Limb (tissue), 2 donors: Measurements from ENCODE around the gene GPR137B.
"Not testable (repeated sequence)": the region's sequence is repeated elsewhere in the genome, so short reads cannot be mapped to it uniquely, and the experiment has no call there.

Experiments used
- DNase-seq, 2 donors: peaks; one replicate each; pipeline ENCODE4 v3.0.0-alpha.2; 2016; ENCODE audit errors: extremely low spot score in 2 of 2

GPR137B gene

DNA sequence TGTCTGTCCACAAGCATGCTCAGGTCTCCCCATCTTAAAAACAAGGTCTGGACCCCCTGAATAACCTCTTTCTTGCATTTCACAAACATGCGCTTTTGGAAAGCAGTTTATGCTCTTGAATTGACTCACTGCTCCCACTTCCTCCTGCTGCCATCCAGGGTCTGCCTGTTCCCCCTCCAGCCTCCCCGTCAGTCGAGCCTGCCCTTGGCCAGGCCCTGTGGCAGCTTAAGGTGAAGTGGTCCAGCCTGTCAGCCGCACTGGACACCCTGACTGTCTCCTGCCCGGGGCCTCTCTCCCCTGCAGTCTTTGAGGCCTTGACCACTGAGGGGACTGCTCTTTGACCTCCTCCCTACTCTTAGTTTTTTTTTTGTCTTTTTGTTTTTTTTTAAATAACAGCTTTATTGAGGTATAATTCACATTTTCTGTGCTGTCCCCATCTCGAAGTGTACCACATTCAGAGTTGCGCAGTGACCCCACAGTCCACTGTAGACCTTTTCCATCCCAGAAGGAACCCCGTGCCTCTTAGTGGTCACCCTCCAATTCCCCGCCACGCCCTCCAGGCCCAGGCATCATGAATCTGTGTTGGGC lies 18.3 kb downstream of the GPR137B start:
- DNase-seq, result no peak

DNA sequence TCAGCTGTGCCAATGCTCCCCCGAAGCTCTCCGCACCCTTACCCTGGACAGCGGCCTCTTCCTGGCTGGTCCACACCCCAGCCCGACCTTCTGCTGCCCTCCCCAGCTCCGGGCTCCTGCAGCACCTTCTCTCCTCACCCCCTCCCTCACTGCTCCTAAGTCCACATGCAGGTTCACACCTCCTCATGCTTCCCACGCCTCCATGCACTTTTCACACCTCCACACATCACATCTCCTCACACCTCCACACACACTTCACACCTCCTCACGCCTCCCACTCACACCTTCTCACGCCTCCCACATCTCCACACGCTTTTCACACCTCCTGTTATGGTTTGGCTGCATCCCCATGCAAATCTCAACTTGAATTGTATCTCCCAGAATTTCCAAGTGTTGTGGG lies 18.9 kb downstream of the GPR137B start:
- DNase-seq, result no peak

DNA sequence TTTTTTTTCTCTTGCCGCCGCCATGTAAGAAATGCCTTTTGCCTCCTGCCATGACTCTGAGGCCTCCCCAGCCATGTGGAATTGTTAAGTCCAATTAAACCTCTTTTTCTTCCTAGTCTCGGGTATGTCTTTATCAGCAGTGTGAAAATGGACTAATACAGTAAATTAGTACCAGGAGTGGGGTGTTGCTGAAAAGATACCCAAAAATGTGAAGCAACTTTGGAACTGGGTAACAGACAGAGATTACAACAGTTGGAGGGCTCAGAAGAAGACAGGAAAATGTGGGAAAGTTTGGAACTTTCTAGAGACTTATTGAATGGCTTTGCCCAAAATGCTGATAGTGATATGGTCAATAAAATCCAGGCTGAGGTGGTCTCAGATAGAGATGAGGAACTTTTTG lies 19.4 kb downstream of the GPR137B start:
- DNase-seq, result not testable (repeated sequence)

DNA sequence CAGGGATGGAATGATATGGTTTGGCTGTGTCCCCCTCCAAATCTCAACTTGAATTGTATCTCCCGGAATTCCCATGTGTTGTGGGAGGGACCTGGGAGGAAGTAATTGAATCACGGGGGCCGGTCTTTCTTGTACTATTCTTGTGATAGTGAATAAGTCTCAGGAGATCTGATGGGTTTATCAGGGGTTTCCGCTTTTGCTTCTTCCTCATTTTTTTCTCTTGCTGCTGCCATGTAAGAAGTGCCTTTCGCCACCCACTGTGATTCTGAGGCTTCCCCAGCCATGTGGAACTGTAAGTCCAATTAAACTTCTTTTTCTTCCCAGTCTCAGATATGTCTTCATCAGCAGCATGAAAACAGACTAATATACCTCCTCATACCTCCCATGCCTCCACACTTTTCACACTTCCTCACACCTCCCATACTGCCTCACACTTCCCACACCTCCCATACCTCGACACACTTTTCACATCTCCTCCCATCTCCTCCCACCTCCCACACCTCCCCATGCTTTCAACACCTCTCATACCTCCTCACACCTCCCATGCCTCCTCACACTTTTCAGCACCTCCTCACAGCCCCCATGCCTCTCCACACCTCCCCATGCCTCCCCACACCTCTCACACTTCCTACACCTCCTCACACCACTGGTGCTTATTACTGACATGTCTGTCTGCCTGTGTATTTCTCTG lies 21.3 kb downstream of the GPR137B start:
- DNase-seq, result no peak

DNA sequence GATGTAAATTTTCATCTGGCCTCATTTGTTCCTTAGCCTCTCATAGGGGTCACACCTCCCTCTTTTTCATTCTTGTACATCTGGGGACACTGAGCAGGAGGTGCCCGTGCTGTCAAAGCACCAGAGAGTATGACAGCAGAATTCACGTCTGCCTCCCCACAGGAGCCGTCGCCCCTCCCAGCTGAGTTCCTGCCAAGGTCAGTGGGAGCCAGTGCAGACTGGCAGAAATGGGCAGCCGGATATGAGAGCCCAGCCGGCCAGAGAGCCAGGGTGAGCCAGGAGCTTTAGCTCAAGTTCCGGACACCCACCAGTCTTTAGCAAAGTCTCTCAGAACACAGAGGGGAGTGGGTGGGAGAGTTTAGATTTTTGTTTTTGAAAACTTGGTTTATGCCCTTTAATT lies 21.9 kb downstream of the GPR137B start:
- no peak for DNase-seq

DNA sequence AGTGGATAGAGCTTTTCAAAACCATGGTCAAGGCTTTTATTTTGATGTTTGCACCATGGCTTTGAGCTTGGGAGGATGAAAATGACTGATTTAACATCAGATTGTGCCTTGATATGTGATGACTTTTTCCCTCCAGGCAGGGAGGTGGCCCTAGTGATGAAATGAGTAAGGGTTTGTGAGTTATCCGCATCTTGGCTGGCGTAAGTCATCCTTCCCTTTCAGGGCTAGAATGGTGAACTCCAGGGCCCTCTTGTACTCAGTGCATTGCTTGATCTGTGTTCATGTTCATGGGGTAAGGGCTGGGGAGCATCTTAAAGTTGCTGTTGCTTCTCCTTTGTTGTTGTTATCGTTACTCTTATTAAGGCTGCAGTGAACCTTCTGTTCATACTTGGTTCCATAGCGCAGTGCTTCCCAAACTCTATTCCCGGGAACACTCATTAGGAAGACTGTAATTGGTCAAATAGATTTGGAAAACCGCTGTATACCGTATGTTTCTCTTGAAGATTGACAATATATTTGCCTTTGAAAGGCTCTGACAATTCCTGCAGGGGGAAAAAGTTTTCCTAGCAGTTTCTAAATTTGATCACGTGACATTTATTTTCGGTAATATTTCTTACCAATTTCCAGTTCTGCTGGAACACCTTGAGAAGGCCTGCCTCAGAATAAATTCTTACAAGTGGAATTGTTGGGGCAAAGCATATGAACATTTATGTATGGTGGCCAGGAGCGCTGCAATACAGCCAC lies 23.1 kb downstream of the GPR137B start:
- DNase-seq, result no peak

DNA sequence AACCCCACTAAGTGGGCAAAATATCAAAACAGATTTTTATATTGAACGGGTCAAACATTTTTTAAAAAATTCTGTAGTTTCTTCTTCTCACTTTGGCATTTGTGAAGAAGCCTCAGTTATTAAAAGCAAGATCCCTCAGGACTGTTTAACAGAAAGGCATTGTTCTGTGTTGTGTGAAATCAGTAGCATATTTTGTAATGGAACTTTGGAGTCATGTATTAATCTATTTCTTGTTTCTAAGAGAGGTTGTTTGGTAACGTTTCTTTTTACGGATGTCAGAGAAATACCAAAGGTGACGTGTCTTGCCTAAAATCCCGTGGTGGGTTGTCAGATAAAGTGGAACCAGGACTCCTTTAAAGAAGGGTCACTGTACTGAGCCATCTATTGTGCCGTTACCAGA lies 23.7 kb downstream of the GPR137B start:
- DNase-seq, result no peak

DNA sequence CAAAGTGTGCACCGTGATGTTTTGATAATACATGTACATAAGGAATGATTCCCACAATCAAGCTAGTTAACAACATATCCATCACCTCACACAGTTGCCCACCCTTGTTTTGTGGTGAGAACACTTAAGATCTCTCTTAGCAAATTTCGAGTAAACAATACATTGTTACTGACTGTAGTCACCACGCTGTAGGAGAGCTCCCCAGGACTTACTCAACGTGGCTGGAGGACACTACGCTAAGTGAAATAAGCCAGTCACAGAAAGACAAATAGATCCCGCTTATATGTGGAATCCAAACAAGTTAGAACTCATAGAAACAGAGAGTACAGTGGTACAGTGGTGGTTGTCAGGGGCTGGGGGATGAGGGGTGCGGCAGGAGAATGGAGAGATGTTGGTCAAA lies 24.8 kb downstream of the GPR137B start:
- no peak for DNase-seq

DNA sequence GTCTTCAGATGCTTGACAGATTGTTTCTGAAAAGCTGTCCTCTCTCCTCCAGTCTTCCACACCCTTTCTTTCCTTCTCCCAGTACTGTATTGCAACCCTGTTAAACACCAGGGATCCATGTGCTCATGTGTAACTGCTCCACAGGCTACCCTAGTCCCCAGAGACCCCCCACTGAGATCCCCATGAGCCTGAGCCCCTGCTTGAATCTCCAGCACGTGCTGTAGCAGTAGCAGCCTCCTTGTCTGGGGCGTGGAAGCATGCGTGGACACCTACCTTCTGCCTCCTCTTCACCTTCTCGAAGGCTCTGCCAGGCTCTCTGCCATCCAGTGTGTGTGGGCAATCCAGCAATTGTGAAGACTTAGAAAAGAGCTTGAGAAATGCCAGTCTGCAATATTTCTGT lies 25.2 kb downstream of the GPR137B start:
- DNase-seq, result no peak

DNA sequence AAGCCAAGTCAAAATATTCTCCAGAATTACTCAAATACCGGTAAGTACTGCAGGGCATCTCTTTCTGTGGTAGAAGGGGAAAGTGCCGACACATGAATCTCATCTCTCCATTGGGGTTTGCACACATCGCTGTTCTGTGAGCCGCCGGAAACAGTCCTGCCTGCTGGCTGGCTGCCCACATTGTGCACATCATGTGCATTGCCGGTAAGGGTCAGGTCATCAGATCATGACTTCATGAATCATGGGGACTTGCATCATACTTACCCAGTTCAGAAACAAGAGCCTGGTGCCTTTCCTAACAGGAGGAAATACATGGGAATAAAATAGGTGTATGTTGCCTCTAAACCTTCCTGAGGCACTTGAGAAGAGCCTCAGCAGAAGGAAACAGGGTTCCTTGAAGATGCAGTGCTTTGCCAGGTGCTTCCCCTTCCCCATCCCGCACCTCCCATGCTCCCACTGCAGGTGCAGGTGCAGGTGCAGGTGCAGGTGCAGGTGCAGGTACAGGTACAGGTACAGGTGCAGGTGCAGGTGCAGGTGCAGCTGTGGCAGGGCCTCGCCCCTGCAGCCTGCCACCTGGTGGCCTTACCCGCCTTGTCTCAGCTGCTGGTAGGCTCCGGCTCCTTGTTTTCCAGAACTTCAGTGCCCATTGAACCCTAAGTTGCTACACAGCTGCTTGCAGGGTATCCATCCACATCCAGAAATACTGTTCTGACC lies 26.5 kb downstream of the GPR137B start:
- DNase-seq, result no peak

DNA sequence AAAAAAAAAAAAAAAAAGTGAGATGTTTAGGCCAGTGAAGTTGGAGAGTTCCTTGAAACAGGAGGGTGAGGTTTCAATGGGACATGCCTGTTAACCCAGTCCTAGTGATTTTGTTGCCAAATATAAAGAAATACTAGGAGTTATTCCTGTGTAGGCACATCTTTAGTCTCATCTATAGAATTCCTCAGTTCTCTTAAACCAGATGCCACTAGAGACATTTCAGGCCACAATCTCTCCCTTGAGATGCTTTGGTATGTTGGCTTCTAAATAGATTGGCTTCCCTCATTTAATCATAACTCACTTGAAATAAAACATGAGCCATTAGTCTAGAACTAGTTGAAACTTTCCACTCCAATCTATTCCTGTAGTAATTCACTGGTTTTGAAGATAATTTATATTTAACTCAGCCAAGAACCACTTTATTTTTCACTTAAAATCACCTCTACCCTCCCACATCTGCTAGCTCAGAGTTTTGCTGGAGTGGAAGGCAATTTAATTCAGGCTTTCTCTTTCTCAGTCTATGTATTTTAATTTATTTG lies 29.8 kb downstream of the GPR137B start:
- DNase-seq, result peak in 1 of 2 donors; percentile 4

DNA sequence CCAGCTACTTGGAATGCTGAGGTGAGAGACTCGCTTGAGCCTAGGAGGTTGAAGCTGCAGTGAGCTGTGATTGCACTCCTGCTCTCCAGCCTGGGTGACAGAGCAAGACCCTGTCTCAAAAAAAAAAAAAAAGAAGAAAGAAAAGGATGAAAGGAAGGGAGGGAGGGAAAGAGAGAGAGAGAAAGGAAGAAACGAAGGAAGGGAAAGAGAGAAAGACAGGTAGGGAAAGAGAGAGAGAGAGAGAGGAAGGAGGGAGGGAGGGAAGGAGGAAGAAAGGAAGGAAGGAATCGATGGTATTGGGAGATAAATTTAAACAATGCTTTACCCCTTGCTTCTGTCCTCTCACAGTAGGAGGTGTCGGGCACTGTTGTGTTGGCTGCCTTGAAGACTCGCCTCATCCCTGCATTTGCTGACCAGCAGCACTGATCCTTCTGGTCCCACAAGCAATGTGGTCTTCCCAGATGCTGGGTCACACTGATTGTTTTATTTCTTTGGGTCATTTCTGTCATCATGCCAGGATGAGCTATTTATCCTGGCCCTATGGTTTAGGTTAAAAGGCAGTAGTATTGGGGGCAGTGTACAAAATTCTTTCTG lies 30.9 kb downstream of the GPR137B start:
- DNase-seq, result no peak

DNA sequence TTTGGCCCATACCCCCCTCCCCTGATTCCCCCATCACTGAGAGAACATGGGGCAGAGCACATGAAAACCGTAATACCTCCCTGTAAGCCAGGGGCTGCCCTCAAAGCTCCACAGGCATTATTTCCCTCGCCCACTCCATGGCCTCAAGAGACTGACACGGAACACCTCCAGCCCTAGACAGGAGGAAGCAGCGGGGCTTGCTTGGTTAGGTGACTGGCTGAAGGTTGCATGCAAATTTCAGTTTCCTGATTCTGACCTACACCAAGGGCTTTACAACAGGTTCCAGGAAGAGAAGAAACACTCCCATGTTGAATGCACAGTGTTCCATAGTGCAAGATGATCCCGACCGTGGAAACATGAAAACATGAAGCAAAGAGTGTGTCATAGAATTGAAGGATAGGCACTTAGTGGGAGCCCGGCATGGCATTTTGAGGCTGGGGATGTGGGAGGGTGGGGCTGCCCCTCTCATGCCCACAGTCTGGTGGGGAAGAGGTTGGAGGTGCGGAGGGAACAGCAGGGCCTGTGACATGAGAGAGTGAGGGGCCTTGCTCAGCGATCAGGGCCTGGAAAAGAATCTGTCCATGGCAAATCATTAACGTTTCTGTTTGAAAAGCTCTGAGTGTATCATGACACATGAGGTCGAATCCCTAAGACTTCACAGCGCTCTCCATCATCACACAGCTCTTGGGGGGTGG lies 33.5 kb downstream of the GPR137B start:
- no peak for DNase-seq

DNA sequence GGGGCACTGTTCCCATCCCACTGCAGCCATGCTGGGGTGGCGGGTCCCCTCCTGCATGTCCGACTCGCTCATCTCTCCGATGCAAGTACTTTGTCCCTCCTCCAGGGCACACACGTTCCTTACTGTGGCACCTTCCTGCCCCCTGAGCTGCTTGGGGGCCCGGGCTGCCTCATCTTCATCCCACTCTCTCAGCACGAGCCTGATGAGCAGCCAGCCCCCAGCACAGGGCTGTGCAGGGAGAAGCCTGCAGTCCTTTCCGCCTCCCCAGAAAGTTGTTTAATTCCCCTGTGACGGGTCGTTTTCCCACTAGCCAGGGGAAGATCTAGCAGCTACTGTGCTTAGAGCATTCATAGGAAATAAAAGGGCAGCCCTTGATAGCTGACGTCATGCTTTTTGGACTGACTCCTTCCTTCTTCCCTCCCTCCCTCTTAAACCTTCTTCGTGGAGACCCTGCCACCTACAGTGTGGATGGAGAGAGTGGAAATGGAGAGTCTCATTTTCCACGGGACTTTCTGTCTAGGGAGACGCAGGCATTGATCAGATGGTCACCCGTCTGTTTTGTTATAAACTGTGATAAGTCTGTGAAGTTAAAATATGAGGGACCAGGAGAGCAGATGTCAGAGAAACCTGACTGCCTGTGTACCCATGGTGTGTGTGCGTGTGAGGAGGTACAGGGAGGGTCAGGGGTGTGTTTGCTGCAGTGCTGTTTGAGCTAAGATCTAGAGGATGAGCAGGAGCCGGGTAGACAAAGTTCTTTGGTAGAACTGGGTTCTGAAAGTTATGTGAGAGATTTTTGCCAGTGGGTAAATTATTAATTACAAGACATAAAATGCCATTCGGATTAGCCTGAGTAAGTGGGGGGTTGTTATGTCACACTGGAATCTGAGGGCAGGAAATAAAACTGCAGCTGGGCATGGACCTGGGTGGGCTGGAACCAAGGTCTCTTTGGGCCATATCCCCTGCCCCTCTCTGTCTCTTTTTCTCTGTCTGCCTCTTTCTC lies 34.3 kb downstream of the GPR137B start:
- no peak for DNase-seq

DNA sequence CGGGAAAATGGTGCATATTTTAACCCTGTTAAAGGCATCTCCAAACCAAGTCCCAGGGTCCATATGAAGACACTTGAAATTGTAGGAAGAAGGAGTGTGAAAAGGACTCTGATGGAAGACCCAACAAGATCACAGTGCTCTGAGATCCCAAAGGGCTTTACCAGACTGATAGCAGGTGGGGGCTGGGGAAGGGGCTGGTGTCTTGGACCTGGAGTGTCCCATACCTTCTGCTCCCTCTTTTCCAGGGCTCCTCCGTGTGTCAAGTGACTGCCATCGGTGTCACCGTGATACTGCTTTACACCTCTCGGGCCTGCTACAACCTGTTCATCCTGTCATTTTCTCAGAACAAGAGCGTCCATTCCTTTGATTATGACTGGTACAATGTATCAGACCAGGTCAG lies 37.3 kb downstream of the GPR137B start:
- no peak for DNase-seq

DNA sequence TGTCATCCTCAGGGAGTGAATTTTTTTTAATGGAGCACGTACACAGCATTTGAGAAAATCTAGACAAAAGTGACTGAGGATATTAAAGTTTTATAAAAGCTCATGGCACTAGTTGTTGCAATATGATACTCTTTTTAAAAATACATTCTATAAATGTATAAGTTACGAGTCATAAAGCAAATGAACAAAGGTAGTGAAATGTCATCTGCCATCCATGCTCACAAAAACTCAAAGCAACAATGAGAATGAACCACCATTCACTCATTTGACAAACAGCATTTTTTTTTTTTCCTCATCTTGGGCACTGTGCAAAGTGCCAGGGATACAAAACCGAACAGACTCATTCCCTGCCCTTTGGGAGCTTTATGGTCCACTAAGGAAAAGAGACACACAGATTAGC lies 38.7 kb downstream of the GPR137B start:
- no peak for DNase-seq

DNA sequence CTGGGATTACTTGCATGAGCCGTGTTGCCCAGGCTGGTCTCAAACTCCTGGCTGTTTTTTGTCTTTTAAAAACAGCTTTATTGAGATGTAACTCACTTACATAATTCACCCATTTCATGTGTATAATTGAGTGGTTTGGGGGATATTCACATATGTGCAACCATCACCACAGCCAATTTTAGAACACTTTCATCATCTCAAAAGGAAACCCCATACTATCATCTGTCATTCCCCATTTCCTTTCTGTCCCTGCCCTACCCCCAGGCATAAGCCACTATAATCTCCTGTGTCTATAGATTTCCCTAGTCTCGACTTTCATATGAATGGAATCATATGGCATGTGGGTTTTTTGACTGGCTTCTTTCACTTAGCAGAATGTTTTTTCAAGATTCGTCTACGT lies 43.3 kb downstream of the GPR137B start:
- DNase-seq, result no peak

DNA sequence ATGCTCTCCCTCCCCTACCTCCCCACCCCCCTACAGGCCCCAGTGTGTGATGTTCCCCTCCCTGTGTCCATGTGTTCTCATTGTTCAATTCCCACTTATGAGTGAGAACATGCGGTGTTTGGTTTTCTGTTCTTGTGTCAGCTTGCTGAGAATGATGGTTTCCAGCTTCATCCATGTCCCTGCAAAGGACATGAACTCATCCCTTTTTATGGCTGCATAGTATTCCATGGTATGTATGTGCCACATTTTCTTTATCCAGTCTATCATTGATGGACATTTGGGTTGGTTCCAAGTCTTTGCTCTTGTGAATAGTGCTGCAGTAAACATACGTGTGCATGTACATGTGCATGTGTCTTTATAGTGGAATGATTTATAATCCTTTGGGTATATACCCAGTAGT lies 44.1 kb downstream of the GPR137B start:
- DNase-seq, result not testable (repeated sequence)

DNA sequence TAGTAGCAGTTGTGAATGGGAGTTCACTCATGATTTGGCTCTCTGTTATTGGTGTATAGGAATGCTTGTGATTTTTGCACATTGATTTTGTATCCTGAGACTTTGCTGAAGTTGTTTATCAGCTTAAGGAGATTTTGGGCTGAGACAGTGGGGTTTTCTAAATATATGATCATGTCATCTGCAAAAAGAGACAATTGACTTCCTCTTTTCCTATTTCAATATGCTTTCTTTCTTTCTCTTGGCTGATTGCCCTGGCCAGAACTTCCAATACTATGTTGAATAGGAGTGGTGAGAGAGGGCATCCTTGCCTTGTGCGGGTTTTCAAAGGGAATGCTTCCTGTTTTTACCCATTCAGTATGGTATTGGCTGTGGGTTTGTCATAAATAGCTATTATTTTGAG lies 45.7 kb downstream of the GPR137B start:
- not testable (repeated sequence) for DNase-seq

DNA sequence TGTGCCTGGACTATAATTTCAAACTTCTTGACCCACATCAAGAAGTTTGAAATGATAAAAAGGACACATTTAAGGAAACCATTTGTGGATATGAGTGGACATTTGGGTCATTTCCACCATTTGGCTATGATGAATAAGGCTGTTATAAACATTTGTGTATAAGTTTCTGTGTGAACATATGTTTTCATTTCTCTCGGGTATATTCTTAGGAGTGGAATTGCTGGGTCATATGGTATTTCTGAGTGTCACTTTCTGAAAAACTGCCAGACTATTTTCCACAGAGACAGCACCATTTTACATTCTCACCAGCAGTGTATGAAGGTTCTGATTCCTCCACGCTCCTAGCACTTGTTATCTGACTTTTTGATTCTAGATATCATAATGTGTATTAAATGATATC lies 50.8 kb downstream of the GPR137B start:
- no peak for DNase-seq
